Testis (tissue), 3 donors: Measurements from ENCODE around the gene ERMARD. TPM values are rescaled to one million over a fixed set of nuclear protein-coding genes. Genes with fewer than 3 reads are reported as not detected.

Source experiments
- DNase-seq: peaks from one replicate; pipeline ENCODE4 v3.0.0-alpha.2; 2019
- H3K27ac ChIP-seq, 2 donors: fragments of 200-600 bp; sonication (generic); one replicate each; pipeline ENCODE4 v1.5.1; 2019
- H3K27me3 ChIP-seq: fragments of 200-600 bp; sonication (generic); one replicate; pipeline ENCODE4 v1.5.1; 2019
- H3K36me3 ChIP-seq: fragments of 200-600 bp; sonication (generic); one replicate; pipeline ENCODE4 v1.5.1; 2017; ENCODE audit warnings: low read depth; ENCODE audit errors: missing control alignments
- H3K4me1 ChIP-seq: fragments of 200-600 bp; sonication (generic); one replicate; pipeline ENCODE4 v1.5.1; 2019
- H3K4me3 ChIP-seq, 2 donors: fragments of 200-600 bp; sonication (generic); one replicate each; pipeline ENCODE4 v1.5.1; 2017 to 2019
- H3K9me3 ChIP-seq: fragments of 200-600 bp; sonication (generic); one replicate; pipeline ENCODE4 v1.5.1; 2017
- POLR2A ChIP-seq: fragments of 450-650 bp; IDR thresholded peaks from one replicate; pipeline ENCODE4 v1.6.1; 2017; ENCODE audit warnings: antibody characterized with exemption, mild to moderate bottlenecking, moderate library complexity
- WGBS, 2 donors: methylation state at CpG; one replicate each; pipeline ENCODE4 v1.1.5; 2018; 5-methylcytosine and 5-hydroxymethylcytosine counted together
- intact Hi-C: fragments of 100-400 bp; cut with DNase I; formaldehyde crosslinking; loops from one replicate; pipeline ENCODE4 v1.15.1; 2023; ENCODE audit warnings: low total_unique reads
- polyA plus RNA-seq: library from polyadenylated mRNA; stranded (reverse); fragments of 350-450 nt; fragmentation: Illumina TruSeq; extraction: RNeasy Lipid Tissue Mini Kit (QIAGEN cat#74804); gene quantifications from one replicate; pipeline ENCODE4 v1.2.3, GENCODE V29; 2014; ENCODE audit warnings: low read depth, low replicate concordance; ENCODE audit not compliant: insufficient read depth
- total RNA-seq, 2 donors: library from RNA; depleted of rRNA; stranded (reverse); fragments of >200 nt; gene quantifications; one replicate each; pipeline ENCODE4 v1.2.3, GENCODE V29; 2016
- TF ChIP-seq, protein P1 (sequence below), 3 experiments: fragments of 450-650 bp in 2 of 3; fragments of 200-600 bp in 1 of 3; sonication (generic) in 1 of 3; IDR thresholded peaks; one replicate each; pipeline ENCODE4 v1.5.1; 2016 to 2019; ENCODE audit warnings: antibody characterized with exemption in 3 of 3, mild to moderate bottlenecking in 2 of 3, moderate library complexity in 1 of 3

Gene ERMARD
- total and polyA plus RNA-seq, 3 donors from 2014 or later = 48.3 to 77.6 (median 56.6) TPM

DNA sequence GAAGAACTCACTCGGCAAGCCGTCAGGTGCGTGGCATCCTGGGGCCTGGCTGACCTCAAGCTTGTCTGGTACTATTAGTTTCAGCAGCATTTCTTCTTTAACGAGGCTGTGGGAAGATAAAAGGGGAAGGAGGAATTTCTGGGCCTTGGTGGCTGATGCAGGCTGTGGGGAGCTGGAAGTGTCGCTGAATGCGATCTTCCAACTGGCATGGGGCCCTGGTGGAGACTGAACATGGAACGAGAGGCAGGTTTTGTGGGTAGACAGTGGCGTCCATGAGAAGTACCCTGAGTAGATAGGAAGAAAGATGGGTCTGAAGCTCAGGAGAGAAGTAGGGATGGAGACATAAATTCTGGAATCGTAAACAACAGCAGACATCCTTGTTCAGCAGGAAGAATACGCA lies 23.9 kb downstream of the ERMARD start:
- H3K36me3 ChIP-seq = no peaks in the 10 kb centered on the region
- H3K9me3 ChIP-seq = no peaks in the 10 kb centered on the region
- WGBS, 2 donors = 89 to 91% methylated on average over 10 of the region's 10 CpGs
- no peak for DNase-seq
- H3K4me1 ChIP-seq = no peaks in the 10 kb centered on the region
- H3K4me3 ChIP-seq = no peak overlapping the region
- H3K27ac ChIP-seq = no peak overlapping the region
- intact Hi-C loops = no loop called here
- H3K27me3 ChIP-seq = no peaks in the 10 kb centered on the region
- no peak for TF ChIP-seq POLR2A
- TF ChIP-seq, protein P1, sequence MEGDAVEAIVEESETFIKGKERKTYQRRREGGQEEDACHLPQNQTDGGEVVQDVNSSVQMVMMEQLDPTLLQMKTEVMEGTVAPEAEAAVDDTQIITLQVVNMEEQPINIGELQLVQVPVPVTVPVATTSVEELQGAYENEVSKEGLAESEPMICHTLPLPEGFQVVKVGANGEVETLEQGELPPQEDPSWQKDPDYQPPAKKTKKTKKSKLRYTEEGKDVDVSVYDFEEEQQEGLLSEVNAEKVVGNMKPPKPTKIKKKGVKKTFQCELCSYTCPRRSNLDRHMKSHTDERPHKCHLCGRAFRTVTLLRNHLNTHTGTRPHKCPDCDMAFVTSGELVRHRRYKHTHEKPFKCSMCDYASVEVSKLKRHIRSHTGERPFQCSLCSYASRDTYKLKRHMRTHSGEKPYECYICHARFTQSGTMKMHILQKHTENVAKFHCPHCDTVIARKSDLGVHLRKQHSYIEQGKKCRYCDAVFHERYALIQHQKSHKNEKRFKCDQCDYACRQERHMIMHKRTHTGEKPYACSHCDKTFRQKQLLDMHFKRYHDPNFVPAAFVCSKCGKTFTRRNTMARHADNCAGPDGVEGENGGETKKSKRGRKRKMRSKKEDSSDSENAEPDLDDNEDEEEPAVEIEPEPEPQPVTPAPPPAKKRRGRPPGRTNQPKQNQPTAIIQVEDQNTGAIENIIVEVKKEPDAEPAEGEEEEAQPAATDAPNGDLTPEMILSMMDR (IDR thresholded peaks at IDR 0.05) = no peak

DNA sequence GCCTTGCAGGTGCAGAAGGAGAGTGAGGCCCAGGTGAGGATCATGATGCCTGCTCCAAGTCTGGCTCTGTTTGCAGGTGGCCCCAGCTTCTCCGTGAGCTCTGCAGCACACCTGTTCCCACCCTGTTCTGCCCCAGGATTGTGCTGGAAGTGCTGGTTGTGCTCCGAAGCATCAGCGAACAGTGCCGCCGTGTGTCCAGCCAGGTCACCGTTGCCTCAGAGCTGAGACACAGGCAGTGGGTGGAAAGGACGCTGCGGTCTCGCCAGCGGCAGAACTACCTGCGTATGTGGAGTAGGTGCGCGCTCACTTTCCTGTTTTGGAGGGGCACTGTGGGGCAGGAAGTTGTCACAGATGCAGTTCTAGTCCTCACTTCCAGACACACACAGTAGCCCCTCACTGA lies 25.0 kb downstream of the ERMARD start:
- H3K36me3 ChIP-seq = no peaks in the 10 kb centered on the region
- intact Hi-C loops = no loop called here

DNA sequence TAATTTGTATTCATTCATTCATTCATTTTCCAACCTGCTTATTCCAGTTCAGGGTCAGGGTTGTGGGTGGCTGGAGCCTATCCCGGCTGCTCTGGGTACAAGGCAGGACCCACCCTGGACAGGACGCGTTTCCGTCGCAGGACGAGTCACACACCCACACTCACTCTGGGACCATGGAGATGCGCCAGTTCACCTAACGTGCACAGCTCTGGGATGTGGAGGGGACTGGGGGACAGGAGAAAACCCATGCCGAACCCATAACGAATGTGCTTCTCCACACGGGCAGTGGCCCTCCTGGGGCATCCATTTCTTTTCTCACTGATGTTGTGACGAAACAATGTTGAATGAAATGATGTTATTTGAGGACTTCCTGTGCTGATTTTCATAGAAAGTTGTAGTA lies 26.5 kb downstream of the ERMARD start:
- TF ChIP-seq POLR2A = no peak
- TF ChIP-seq, protein P1 (IDR thresholded peaks at IDR 0.05) = no peak
- WGBS, 2 donors = 93 to 96% methylated on average over 12 of the region's 12 CpGs
- Histone ChIP-seq H3K27me3 (no peaks in the 10 kb centered on the region), H3K4me3 (no peak overlapping the region), H3K4me1 (no peaks in the 10 kb centered on the region), H3K36me3 (no peaks in the 10 kb centered on the region), H3K9me3 (no peaks in the 10 kb centered on the region), H3K27ac (no peak overlapping the region)
- DNase-seq = no peak
- intact Hi-C loops = no loop called here

More for the DNA sequence above, 25.0 kb downstream of the ERMARD start:
- no peak overlapping the region for H3K4me3 ChIP-seq
- WGBS, 2 donors = 95 to 96% methylated on average over 13 of the region's 13 CpGs
- no peaks in the 10 kb centered on the region for H3K4me1 ChIP-seq
- no peaks in the 10 kb centered on the region for H3K9me3 ChIP-seq
- no peaks in the 10 kb centered on the region for H3K27me3 ChIP-seq
- no peak for DNase-seq
- TF ChIP-seq, protein P1 (IDR thresholded peaks at IDR 0.05) = no peak
- no peak for TF ChIP-seq POLR2A
- no peak overlapping the region for H3K27ac ChIP-seq

DNA sequence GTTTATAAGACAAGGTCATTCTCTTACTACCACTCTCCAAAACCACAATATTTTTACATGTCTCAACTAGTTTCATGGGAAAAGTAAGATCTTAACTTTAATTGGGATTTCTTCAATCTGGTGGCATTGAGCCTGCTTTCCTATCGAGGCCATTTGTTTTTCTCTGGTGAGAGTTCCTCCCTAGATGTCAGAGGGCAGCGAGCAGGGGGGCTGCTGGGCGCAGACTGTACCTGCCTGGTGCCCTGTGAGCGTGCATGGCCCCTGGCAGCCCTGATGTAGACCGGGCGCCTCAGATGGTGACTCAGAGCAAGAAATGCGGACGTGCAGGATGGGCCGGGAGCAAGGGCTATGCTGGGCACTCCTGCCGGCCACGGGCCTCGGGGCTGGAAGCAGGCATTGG lies 27.2 kb downstream of the ERMARD start:
- intact Hi-C loops = no loop called here
- Histone ChIP-seq H3K27me3 (no peaks in the 10 kb centered on the region), H3K4me1 (no peaks in the 10 kb centered on the region), H3K27ac (no peak overlapping the region), H3K4me3 (no peak overlapping the region), H3K9me3 (no peaks in the 10 kb centered on the region), H3K36me3 (no peaks in the 10 kb centered on the region)
- no peak for TF ChIP-seq POLR2A
- TF ChIP-seq, protein P1 (IDR thresholded peaks at IDR 0.05) = no peak
- no peak for DNase-seq
- 91 to 97% methylated on average over 11 to 12 of the region's 12 CpGs for WGBS, 2 donors

DNA sequence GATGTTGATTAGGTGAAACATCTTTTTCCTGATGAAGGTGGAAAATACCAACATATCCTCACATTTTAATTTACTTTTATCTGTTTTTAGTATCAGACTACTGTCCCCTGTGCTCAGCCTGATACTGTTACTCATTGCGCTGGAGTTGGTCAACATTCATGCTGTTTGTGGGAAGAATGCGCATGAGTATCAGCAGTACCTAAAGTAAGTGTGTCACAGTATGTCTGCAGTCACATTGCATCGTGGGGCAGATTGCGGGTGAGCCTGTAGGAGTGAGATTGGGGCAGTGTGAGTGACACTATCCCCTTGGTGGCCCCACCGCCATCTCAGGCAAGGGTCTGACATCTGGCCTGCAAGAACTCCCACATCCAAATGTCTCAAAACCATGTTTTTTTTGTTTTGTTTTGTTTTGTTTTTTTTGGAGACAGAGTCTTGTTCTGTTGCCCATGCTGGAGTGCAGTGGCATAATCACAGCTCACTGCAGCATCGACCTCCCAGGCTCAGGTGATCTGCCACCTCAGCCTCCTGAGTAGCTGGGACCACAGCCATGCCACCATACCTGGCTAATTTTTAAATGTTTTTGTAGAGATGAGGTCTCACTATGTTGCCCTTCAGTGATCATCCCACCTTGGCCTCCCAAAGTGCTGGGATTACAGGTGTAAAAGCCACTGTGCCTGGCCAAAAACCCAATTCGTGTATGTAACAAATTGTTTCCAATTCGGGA lies 27.8 kb downstream of the ERMARD start:
- Histone ChIP-seq H3K27me3 (no peaks in the 10 kb centered on the region), H3K4me1 (no peaks in the 10 kb centered on the region), H3K4me3 (no peak overlapping the region), H3K36me3 (no peaks in the 10 kb centered on the region), H3K27ac (no peak overlapping the region), H3K9me3 (no peaks in the 10 kb centered on the region)
- DNase-seq = peak; percentile 1
- 84 to 91% methylated on average over 8 of the region's 8 CpGs for WGBS, 2 donors
- TF ChIP-seq, protein P1 (IDR thresholded peaks at IDR 0.05) = no peak
- no peak for TF ChIP-seq POLR2A
- intact Hi-C loops = no loop called here
